Measurements from ENCODE around the gene RPS14. TPM values are rescaled to one million over a fixed set of nuclear protein-coding genes. Genes with fewer than 3 reads are reported as not detected.

Gene RPS14
- total and polyA plus RNA-seq, 2 of the 8 experiments (the other 6 are each of a cell fraction or from before 2014, with no cell fraction given): 2,548 to 6,423 TPM

- TF ChIP-seq CTCF (IDR thresholded peaks at IDR 0.05; ENCODE audit: control extremely low read depth in 1 of 3, insufficient read depth in 1 of 3, low read depth in 1 of 3, low read length in 3 of 3) (peak; percentile 62 to 89 (median 81)), RAD21 (IDR thresholded peaks at IDR 0.05 in 1 of 2, conservative IDR thresholded peaks at IDR 0.05 in 1 of 2; ENCODE audit: low read depth in 2 of 2, low read length in 2 of 2) (peak; percentile 39 to 51; a peak in 3 of 4 replicates)
These were observed 10.5 kb downstream of the RPS14 start (continued) for GRCh38 chr5:150438873-150439546.
